HEK293 (cell line): Measurements from ENCODE around the gene RAB3GAP2.

Source experiments
- CTCF ChIA-PET: fragments of 350-600 bp; formaldehyde crosslinking; extraction: SDS; loops from one replicate; lab custom pipeline; 2021; ENCODE audit warnings: antibody characterized with exemption; lab: Yijun Ruan, JAX
- POLR2A ChIA-PET: fragments of 300-600 bp; formaldehyde crosslinking; extraction: SDS; loops from one replicate; lab custom pipeline; 2020; ENCODE audit warnings: antibody characterized with exemption, inconsistent platforms; lab: Yijun Ruan, JAX
- H3K27ac ChIP-seq: fragments of 200-500 bp; sonication (Bioruptor generic); 2 replicates; pipeline ENCODE4 v1.5.1; 2014; ENCODE audit warnings: low read depth, low read length, control low read depth, inconsistent platforms; ENCODE audit errors: extremely low read depth
- H3K36me3 ChIP-seq, 2 experiments: fragments of 200-500 bp in 1 of 2; sonication (Bioruptor generic) in 1 of 2; 1 replicate in 1 of 2; 2 replicates in 1 of 2; pipeline ENCODE4 v1.5.1; 2014 to 2017; ENCODE audit warnings: inconsistent platforms in 2 of 2, low read length in 2 of 2; ENCODE audit not compliant: control insufficient read depth in 2 of 2, insufficient read depth in 1 of 2
- H3K4me1 ChIP-seq: fragments of 200-500 bp; sonication (Bioruptor generic); 2 replicates; pipeline ENCODE4 v1.5.1; 2014; ENCODE audit warnings: mild to moderate bottlenecking, low read length, inconsistent platforms; ENCODE audit not compliant: control insufficient read depth, insufficient read depth
- H3K4me3 ChIP-seq: 2 replicates; pipeline ENCODE4 v1.5.1; 2011; ENCODE audit warnings: low read depth, mild to moderate bottlenecking, control low read depth, low read length, moderate library complexity
- H3K9me3 ChIP-seq: fragments of 200-500 bp; sonication (Bioruptor generic); 2 replicates; pipeline ENCODE4 v1.5.1; 2014; ENCODE audit warnings: low read depth, low read length, inconsistent platforms; ENCODE audit not compliant: control insufficient read depth, insufficient read depth
- HOXC10 ChIP-seq: sonication (generic); formaldehyde crosslinking; IDR thresholded peaks from 2 replicates; pipeline ENCODE4 v1.8.1; 2023; ENCODE audit warnings: mild to moderate bottlenecking, missing genetic modification reagents
- KLF8 ChIP-seq: fragments of 450-650 bp; formaldehyde crosslinking; IDR thresholded peaks from 2 replicates; pipeline ENCODE4 v1.5.1; 2016; ENCODE audit warnings: missing biosample characterization, missing genetic modification characterization
- PRDM10 ChIP-seq: fragments of 450-650 bp; formaldehyde crosslinking; IDR thresholded peaks from 2 replicates; pipeline ENCODE4 v1.5.1; 2016; ENCODE audit warnings: missing biosample characterization, missing genetic modification characterization
- TCF7L2 ChIP-seq: IDR thresholded peaks from 2 replicates; pipeline ENCODE4 v1.6.1; 2011; ENCODE audit warnings: low read depth, mild to moderate bottlenecking, inconsistent platforms, low read length, moderate library complexity, borderline replicate concordance
- ZBTB10 ChIP-seq: fragments of 450-650 bp; formaldehyde crosslinking; IDR thresholded peaks from 2 replicates; pipeline ENCODE4 v1.5.1; 2016; ENCODE audit warnings: missing biosample characterization, missing genetic modification characterization
- ZEB2 ChIP-seq: fragments of 450-650 bp; formaldehyde crosslinking; IDR thresholded peaks from 2 replicates; pipeline ENCODE4 v1.5.1; 2016; ENCODE audit warnings: missing biosample characterization, missing genetic modification characterization
- ZNF10 ChIP-seq: fragments of 450-650 bp; formaldehyde crosslinking; IDR thresholded peaks from 2 replicates; pipeline ENCODE4 v1.5.1; 2017; ENCODE audit warnings: missing biosample characterization, missing genetic modification characterization
- ZNF121 ChIP-seq: fragments of 450-650 bp; formaldehyde crosslinking; IDR thresholded peaks from 2 replicates; pipeline ENCODE4 v1.5.1; 2016; ENCODE audit warnings: missing biosample characterization, missing genetic modification characterization
- ZNF133 ChIP-seq: fragments of 450-650 bp; formaldehyde crosslinking; IDR thresholded peaks from 2 replicates; pipeline ENCODE4 v1.5.1; 2016; ENCODE audit warnings: missing biosample characterization, missing genetic modification characterization
- ZNF138 ChIP-seq: fragments of 450-650 bp; formaldehyde crosslinking; IDR thresholded peaks from 2 replicates; pipeline ENCODE4 v1.5.1; 2016; ENCODE audit warnings: missing biosample characterization, missing genetic modification characterization, borderline replicate concordance
- ZNF148 ChIP-seq: fragments of 450-650 bp; formaldehyde crosslinking; IDR thresholded peaks from 2 replicates; pipeline ENCODE4 v1.5.0; 2017; ENCODE audit warnings: missing biosample characterization, missing genetic modification characterization, borderline replicate concordance
- ZNF169 ChIP-seq: fragments of 450-650 bp; formaldehyde crosslinking; IDR thresholded peaks from 2 replicates; pipeline ENCODE4 v1.5.1; 2016; ENCODE audit warnings: missing biosample characterization, missing genetic modification characterization
- ZNF184 ChIP-seq: fragments of 450-650 bp; IDR thresholded peaks from 2 replicates; pipeline ENCODE4 v1.5.1; 2018; ENCODE audit warnings: missing biosample characterization, mild to moderate bottlenecking, missing genetic modification characterization
- ZNF274 ChIP-seq, 2 experiments: fragments of 200-500 bp in 1 of 2; fragments of 450-650 bp in 1 of 2; sonication (Bioruptor generic) in 1 of 2; formaldehyde crosslinking in 1 of 2; IDR thresholded peaks; 2 replicates each; pipeline versions ENCODE4 v1.5.1 to v1.6.1; 2014 to 2016; ENCODE audit warnings: borderline replicate concordance in 1 of 2, inconsistent platforms in 1 of 2, low read length in 1 of 2, missing biosample characterization in 1 of 2, missing genetic modification characterization in 1 of 2
- ZNF362 ChIP-seq: fragments of 450-650 bp; formaldehyde crosslinking; IDR thresholded peaks from 2 replicates; pipeline ENCODE4 v1.5.1; 2016; ENCODE audit warnings: missing biosample characterization, missing genetic modification characterization
- ZNF394 ChIP-seq: fragments of 450-650 bp; formaldehyde crosslinking; IDR thresholded peaks from 2 replicates; pipeline ENCODE4 v1.5.1; 2016; ENCODE audit warnings: missing biosample characterization, missing genetic modification characterization, mild to moderate bottlenecking, moderate library complexity, borderline replicate concordance
- ZNF561 ChIP-seq: fragments of 450-650 bp; IDR thresholded peaks from 2 replicates; pipeline ENCODE4 v1.5.1; 2018; ENCODE audit warnings: missing biosample characterization, missing genetic modification characterization, borderline replicate concordance
- ZNF600 ChIP-seq: fragments of 450-650 bp; formaldehyde crosslinking; IDR thresholded peaks from 2 replicates; pipeline ENCODE4 v1.5.1; 2016; ENCODE audit warnings: missing biosample characterization, missing genetic modification characterization
- ZNF768 ChIP-seq: fragments of 450-650 bp; formaldehyde crosslinking; IDR thresholded peaks from 2 replicates; pipeline ENCODE4 v1.5.1; 2018; ENCODE audit warnings: missing biosample characterization, mild to moderate bottlenecking, missing genetic modification characterization

The RAB3GAP2 gene

GRCh38 chr1:220316305-220316704, 44.1 kb upstream of the RAB3GAP2 start:
- ChIA-PET POLR2A (no interaction called here), CTCF (no interaction called here)
- Histone ChIP-seq H3K27ac (no peak overlapping the region), H3K36me3 (no peaks in the 10 kb centered on the region), H3K4me3 (no peak overlapping the region)
- no peak for TF ChIP-seq HOXC10
- 0 out of 2 replicates have a peak, but pooled peaks have one; percentile 46 for TF ChIP-seq ZNF362 (tag by site-specific recombination)
- TF ChIP-seq, all 188 proteins: peak for 1
- H3K9me3 ChIP-seq = no peaks in the 10 kb centered on the region
- no peaks in the 10 kb centered on the region for H3K4me1 ChIP-seq

- Histone ChIP-seq H3K27ac (no peak overlapping the region), H3K9me3 (no peaks in the 10 kb centered on the region)
- CTCF ChIA-PET = no interaction called here
- TF ChIP-seq ZNF184 (tag by site-specific recombination) (no peak), ZEB2 (tag by site-specific recombination) (no peak), ZNF394 (tag by site-specific recombination) (no peak), ZNF148 (tag by site-specific recombination) (no peak), ZNF10 (tag by site-specific recombination) (no peak), ZNF133 (tag by site-specific recombination) (no peak), TCF7L2 (no peak), ZNF561 (tag by site-specific recombination) (no peak), ZNF138 (no peak), ZBTB10 (tag by site-specific recombination) (no peak), ZNF121 (tag by site-specific recombination) (no peak), ZNF169 (no peak), ZNF600 (tag by site-specific recombination) (no peak), PRDM10 (tag by site-specific recombination) (no peak), ZNF274 (IDR thresholded peaks at IDR 0.05; ENCODE audit: low read length) (no peak), ZNF274 (tag by site-specific recombination; IDR thresholded peaks at IDR 0.05; ENCODE audit: borderline replicate concordance) (no peak), ZNF768 (tag by site-specific recombination) (no peak), KLF8 (tag by site-specific recombination) (no peak)
- TF ChIP-seq, all 188 proteins: peak for 0
- Histone ChIP-seq H3K36me3 (no peaks in the 10 kb centered on the region), H3K4me3 (no peak overlapping the region), H3K4me1 (no peaks in the 10 kb centered on the region)
- POLR2A ChIA-PET = no interaction called here
Observed at GRCh38 chr1:220315070-220315839, 43.0 kb upstream of the RAB3GAP2 start.
